HepG2 (cell line): ENCODE results near the gene BMX. TPM values are rescaled to one million over a fixed set of nuclear protein-coding genes. Genes with fewer than 3 reads are reported as not detected.

ENCODE experiments used
- ATAC-seq: fragments of 200-7000 bp; cut with Tn5 transposase; 3 replicates; pipeline ENCODE4 v1.9.1; 2020; ENCODE audit warnings: mild to moderate bottlenecking, moderate library complexity
- BruUV-seq: library from RNA; stranded (reverse); fragments of 400-500 nt; replicated peaks from 2 replicates; lab custom pipeline; 2021; lab: Mats Ljungman, UMichigan
- CTCF ChIA-PET: fragments of 300-600 bp; formaldehyde crosslinking; extraction: SDS; loops from one replicate; lab custom pipeline; 2021; ENCODE audit warnings: low total read pairs, inconsistent platforms, low intra/inter-chr PET ratio; lab: Yijun Ruan, JAX
- POLR2A ChIA-PET: fragments of 350-600 bp; sonication (Branson Sonifier 250); formaldehyde crosslinking; loops from one replicate; lab custom pipeline; 2020; ENCODE audit warnings: antibody characterized with exemption, inconsistent platforms; lab: Yijun Ruan, JAX
- DNase-seq: peaks from one replicate; pipeline ENCODE4 v3.0.0-alpha.2; 2015; ENCODE audit warnings: low spot score
- FAIRE-seq: peaks from 3 replicates; lab custom pipeline; 2011; peaks lifted over from hg19 to GRCh38; lab: Jason Lieb, UNC
- H2AFZ ChIP-seq: one replicate; pipeline ENCODE4 v1.6.1; 2011; ENCODE audit warnings: low read length, inconsistent platforms
- H3K27ac ChIP-seq: fragments of 300-600 bp; 3 replicates; pipeline ENCODE4 v1.8.0; 2011; ENCODE audit warnings: mixed run types, mild to moderate bottlenecking, mixed read lengths, low read length, inconsistent platforms; ENCODE audit not compliant: insufficient read depth; ENCODE audit errors: extremely low read length
- H3K27me3 ChIP-seq, 2 experiments: fragments of 200-600 bp in 1 of 2; 2 replicates in 1 of 2; 3 replicates in 1 of 2; pipeline versions ENCODE4 v1.6.0 to v1.8.0; 2011; ENCODE audit warnings: low read length in 2 of 2, mild to moderate bottlenecking in 2 of 2, moderate library complexity in 2 of 2, inconsistent platforms in 1 of 2; ENCODE audit not compliant: insufficient read depth in 2 of 2, control insufficient read depth in 1 of 2
- H3K36me3 ChIP-seq, 2 experiments: fragments of 200-600 bp in 1 of 2; replicated peaks in 1 of 2; 2 replicates in 1 of 2; 3 replicates in 1 of 2; pipeline versions ENCODE4 v1.5.1 to v1.8.0; 2011; ENCODE audit warnings: low read length in 2 of 2, inconsistent platforms in 1 of 2; ENCODE audit not compliant: insufficient read depth in 2 of 2, control insufficient read depth in 1 of 2
- H3K4me1 ChIP-seq: 2 replicates; pipeline ENCODE4 v1.5.1; 2012; ENCODE audit warnings: low read length, inconsistent platforms; ENCODE audit not compliant: insufficient read depth
- H3K4me2 ChIP-seq: 2 replicates; pipeline ENCODE4 v1.6.0; 2011; ENCODE audit warnings: low read depth, low read length, inconsistent platforms
- H3K4me3 ChIP-seq, 3 experiments: fragments of 200-600 bp in 1 of 3; sonication (generic), shearing (Covaris generic) in 1 of 3; replicated peaks in 1 of 3; 2 replicates each; pipeline ENCODE4 v1.5.1; 2011 to 2016; ENCODE audit warnings: low read length in 3 of 3, inconsistent platforms in 2 of 3, low read depth in 2 of 3, mild to moderate bottlenecking in 2 of 3, control low read depth in 1 of 3, mixed read lengths in 1 of 3; ENCODE audit not compliant: insufficient read depth in 1 of 3
- H3K79me2 ChIP-seq: one replicate; pipeline ENCODE4 v1.6.1; 2011; ENCODE audit warnings: low read length, inconsistent platforms; ENCODE audit not compliant: insufficient read depth
- H3K9ac ChIP-seq: 2 replicates; pipeline ENCODE4 v1.6.0; 2011; ENCODE audit warnings: mild to moderate bottlenecking, low read depth, low read length, inconsistent platforms; ENCODE audit not compliant: insufficient read depth
- H3K9me3 ChIP-seq: 2 replicates; pipeline ENCODE4 v1.5.1; 2012; ENCODE audit warnings: mild to moderate bottlenecking, low read length
- H4K20me1 ChIP-seq: 2 replicates; pipeline ENCODE4 v1.6.0; 2011; ENCODE audit warnings: inconsistent platforms, mild to moderate bottlenecking, low read length, moderate library complexity; ENCODE audit not compliant: insufficient read depth
- DMAP1 ChIP-seq: IDR thresholded peaks from 2 replicates; pipeline ENCODE4 v1.6.1; 2016
- ELF1 ChIP-seq: sonication (generic); formaldehyde crosslinking; IDR thresholded peaks from 2 replicates; pipeline ENCODE4 v1.4.0; 2020; ENCODE audit warnings: missing genetic modification reagents
- GRHL1 ChIP-seq: sonication (generic); formaldehyde crosslinking; conservative IDR thresholded peaks from 2 replicates; pipeline ENCODE4 v1.8.0; 2022; ENCODE audit warnings: missing genetic modification reagents
- PLSCR1 ChIP-seq: sonication (generic); formaldehyde crosslinking; IDR thresholded peaks from 2 replicates; pipeline ENCODE4 v1.5.0; 2020; ENCODE audit warnings: missing genetic modification reagents, mild to moderate bottlenecking, borderline replicate concordance
- ZMAT5 ChIP-seq: sonication (generic); formaldehyde crosslinking; IDR thresholded peaks from 2 replicates; pipeline ENCODE4 v1.5.0; 2020; ENCODE audit warnings: mild to moderate bottlenecking, low read depth, missing genetic modification reagents, borderline replicate concordance
- ZNF747 ChIP-seq: sonication (generic); formaldehyde crosslinking; IDR thresholded peaks from 2 replicates; pipeline ENCODE4 v1.8.1; 2023; ENCODE audit warnings: missing genetic modification reagents, mild to moderate bottlenecking, borderline replicate concordance
- ZXDC ChIP-seq: sonication (generic); formaldehyde crosslinking; IDR thresholded peaks from 2 replicates; pipeline ENCODE4 v1.5.0; 2020; ENCODE audit warnings: mild to moderate bottlenecking, missing genetic modification reagents
- WGBS: methylation state at CpG from one replicate; pipeline ENCODE4 v1.1.6; 2017; ENCODE audit warnings: low lambda C conversion rate; 5-methylcytosine and 5-hydroxymethylcytosine counted together
- in situ Hi-C: cut with HindIII; loops from 2 replicates; pipeline ENCODE4 v1.10.0; 2017; ENCODE audit warnings: low pct_unique_long_range_greater_than_20kb; ENCODE audit not compliant: extremely low pct_ligation_motif_present
- intact Hi-C: fragments of 100-400 bp; cut with micrococcal nuclease; formaldehyde crosslinking; loops from one replicate; pipeline ENCODE4 v1.10.0; 2022; ENCODE audit not compliant: unreplicated experiment
- polyA plus RNA-seq, 8 experiments: library from polyadenylated mRNA; depleted of rRNA in 3 of 8; stranded (reverse) in 7 of 8; unstranded in 1 of 8; fragments of >200 nt; fragmentation: Illumina TruSeq in 4 of 8; extraction: Trizol in 4 of 8; gene quantifications; 2 replicates each; pipeline versions ENCODE4 v1.2.1 to v1.2.3, GENCODE V29; 2011 to 2016; ENCODE audit warnings: low read depth in 4 of 8, missing spikeins in 1 of 8, mixed read lengths in 1 of 8; ENCODE audit not compliant: insufficient read depth in 1 of 8
- total RNA-seq, 5 experiments: library from RNA; depleted of rRNA; stranded (reverse); fragments of >200 nt; fragmentation: Illumina TruSeq; extraction: Trizol; gene quantifications; 2 replicates each; pipeline ENCODE4 v1.2.3, GENCODE V29; 2016; ENCODE audit warnings: low read depth in 1 of 5

BMX gene
- total and polyA plus RNA-seq, 2 of the 13 experiments (the other 11 are each of a cell fraction or from before 2014, with no cell fraction given), result not detected

- no peaks in the 10 kb centered on the region for H4K20me1 ChIP-seq
- BruUV-seq, result no TSS peak
- in situ Hi-C loops (loop anchor here (10.0 kb wide), 1 partner anchor 58 kb away; no protein-coding TSS in a partner anchor), intact Hi-C loops (no loop called here)
- no peaks in the 10 kb centered on the region for H3K79me2 ChIP-seq
- FAIRE-seq, result no peak
- no peak overlapping the region for H3K4me3 ChIP-seq
- H2AFZ ChIP-seq, result no peak overlapping the region
- H3K4me2 ChIP-seq, result no peak overlapping the region
- 69% methylated on average over 2 of the region's 5 CpGs for WGBS
- H3K4me1 ChIP-seq, result no peaks in the 10 kb centered on the region
- ChIA-PET CTCF (no interaction called here), POLR2A (no interaction called here)
- H3K27me3 ChIP-seq, result no peaks in the 10 kb centered on the region
- H3K9me3 ChIP-seq, result no peaks in the 10 kb centered on the region
- H3K27ac ChIP-seq, result no peak overlapping the region
- TF ChIP-seq PLSCR1 (no peak), ELF1 (CRISPR knock-in tag) (no peak), DMAP1 (CRISPR knock-in tag) (no peak), ZXDC (CRISPR knock-in tag) (no peak), ZNF747 (CRISPR knock-in tag) (no peak), ZMAT5 (CRISPR knock-in tag) (no peak), GRHL1 (no peak)
- H3K36me3 ChIP-seq, result no peaks in the 10 kb centered on the region
- no peak for DNase-seq
- ATAC-seq, result no peak
- H3K9ac ChIP-seq, result no peak overlapping the region
These were observed 6.4 kb downstream of the BMX start for GRCh38 chrX:15507005-15507404.
